Neural crest cell (in vitro differentiated cells): Measurements from ENCODE around the gene RNF38. TPM values are rescaled to one million over a fixed set of nuclear protein-coding genes. Genes with fewer than 3 reads are reported as not detected.
A peak's percentile ranks its signal among the peaks of the same experiment; 100 is the strongest.

Experiments
- DNase-seq: peaks from one replicate; pipeline ENCODE4 v3.0.0; 2021; ENCODE audit warnings: low read depth, mixed read lengths, low spot score
- H3K27ac Mint-ChIP-seq: one replicate; pipeline ENCODE4 v1.8.0; 2021; ENCODE audit warnings: mild to moderate bottlenecking, mixed read lengths; ENCODE audit not compliant: unreplicated experiment
- H3K27me3 Mint-ChIP-seq: 2 replicates; pipeline ENCODE4 v1.8.0; 2021; ENCODE audit warnings: low read depth, mild to moderate bottlenecking, mixed read lengths
- H3K36me3 Mint-ChIP-seq: 2 replicates; pipeline ENCODE4 v1.8.0; 2021; ENCODE audit warnings: low read depth, mild to moderate bottlenecking, mixed read lengths
- H3K4me1 Mint-ChIP-seq: 2 replicates; pipeline ENCODE4 v1.8.0; 2021; ENCODE audit warnings: mixed read lengths
- H3K4me3 Mint-ChIP-seq: one replicate; pipeline ENCODE4 v1.8.0; 2021; ENCODE audit warnings: mild to moderate bottlenecking, mixed read lengths
- H3K9me3 Mint-ChIP-seq: 2 replicates; pipeline ENCODE4 v1.8.0; 2021; ENCODE audit warnings: mixed read lengths
- CTCF ChIP-seq: fragments of 200-600 bp; sonication (generic); conservative IDR thresholded peaks from 2 replicates; pipeline ENCODE4 v1.5.0; 2021; ENCODE audit warnings: antibody characterized with exemption, mild to moderate bottlenecking
- total RNA-seq: library from RNA; stranded (reverse); gene quantifications from 2 replicates; pipeline ENCODE4 v1.2.1, GENCODE V29; 2021

Gene RNF38
- total RNA-seq, 1 donor from 2014 or later: 55.7 TPM

- Mint-ChIP-seq H3K27me3 (no peaks in the 10 kb centered on the region), H3K9me3 (no peaks in the 10 kb centered on the region), H3K27ac (no peak overlapping the region), H3K36me3 (peaks cover 39% of the 10 kb centered on the region), H3K4me1 (no peaks in the 10 kb centered on the region), H3K4me3 (no peak overlapping the region)
- no peak for DNase-seq
- TF ChIP-seq CTCF: peak; percentile 34
Observed at GRCh38 chr9:36345103-36345846, 54.8 kb downstream of the RNF38 start.

GRCh38 chr9:36341936-36342577 lies 58.0 kb downstream of the RNF38 start:
- Mint-ChIP-seq H3K9me3 (no peaks in the 10 kb centered on the region), H3K36me3 (peaks cover 29% of the 10 kb centered on the region)
- TF ChIP-seq CTCF: no peak

GRCh38 chr9:36337865-36338264 lies 62.2 kb downstream of the RNF38 start:
- Mint-ChIP-seq H3K36me3 (peaks cover 24% of the 10 kb centered on the region), H3K4me1 (no peaks in the 10 kb centered on the region), H3K27me3 (no peaks in the 10 kb centered on the region), H3K9me3 (no peaks in the 10 kb centered on the region), H3K4me3 (no peak overlapping the region), H3K27ac (no peak overlapping the region)
- DNase-seq: no peak
- TF ChIP-seq CTCF: no peak

More at GRCh38 chr9:36341936-36342577, 58.0 kb downstream of the RNF38 start:
- H3K4me1 Mint-ChIP-seq: no peaks in the 10 kb centered on the region
- H3K27me3 Mint-ChIP-seq: no peaks in the 10 kb centered on the region
- DNase-seq: no peak
- no peak overlapping the region for H3K4me3 Mint-ChIP-seq
- H3K27ac Mint-ChIP-seq: no peak overlapping the region

GRCh38 chr9:36337002-36337401 lies 63.1 kb downstream of the RNF38 start:
- no peaks in the 10 kb centered on the region for H3K9me3 Mint-ChIP-seq
- no peak overlapping the region for H3K4me3 Mint-ChIP-seq
- no peak for TF ChIP-seq CTCF
- H3K36me3 Mint-ChIP-seq: peaks cover 22% of the 10 kb centered on the region
- no peak for DNase-seq
- H3K27me3 Mint-ChIP-seq: no peaks in the 10 kb centered on the region
- H3K4me1 Mint-ChIP-seq: no peaks in the 10 kb centered on the region
- H3K27ac Mint-ChIP-seq: no peak overlapping the region

GRCh38 chr9:36336131-36336907 lies 63.8 kb downstream of the RNF38 start:
- DNase-seq: no peak
- Mint-ChIP-seq H3K36me3 (peaks cover 19% of the 10 kb centered on the region), H3K9me3 (no peaks in the 10 kb centered on the region), H3K4me1 (no peaks in the 10 kb centered on the region), H3K27ac (no peak overlapping the region), H3K27me3 (no peaks in the 10 kb centered on the region), H3K4me3 (no peak overlapping the region)
- TF ChIP-seq CTCF: peak; percentile 29
